22Rv1 (cell line): ENCODE data around the gene TMUB2.
A peak's percentile ranks its signal among the peaks of the same experiment; 100 is the strongest.

Experiments
- H3K27ac ChIP-seq: fragments of 450-650 bp; 2 replicates; pipeline ENCODE4 v1.5.1; 2017
- ZFX ChIP-seq: fragments of 450-650 bp; IDR thresholded peaks from 2 replicates; pipeline ENCODE4 v1.6.1; 2017; ENCODE audit warnings: antibody characterized with exemption, borderline replicate concordance
- TF ChIP-seq, protein P1 (sequence below): fragments of 450-650 bp; IDR thresholded peaks from 2 replicates; pipeline ENCODE4 v1.5.1; 2017; ENCODE audit warnings: mild to moderate bottlenecking

TMUB2 gene

DNA sequence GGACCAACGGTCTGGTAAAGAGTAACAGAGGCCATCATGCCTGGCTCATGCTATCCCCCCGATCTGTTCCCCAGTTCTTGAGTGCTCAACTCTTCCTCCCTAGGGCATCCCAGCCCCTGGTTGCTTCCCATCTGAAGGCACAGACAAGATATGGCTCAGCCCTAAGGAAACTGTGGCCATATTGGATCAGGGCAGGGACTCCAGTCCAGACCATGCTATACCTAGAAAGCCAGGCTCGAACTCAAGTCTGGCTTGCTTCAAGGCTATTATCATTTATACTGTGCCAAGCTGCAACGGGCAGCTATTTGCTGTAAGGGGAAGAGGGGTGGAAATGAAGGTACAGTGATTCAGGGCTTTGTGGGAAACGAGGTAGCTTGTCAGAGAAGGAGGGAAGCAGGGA is 29.9 kb downstream of the TMUB2 start:
- peak overlapping the region; percentile 100 for H3K27ac ChIP-seq
- TF ChIP-seq, protein P1, sequence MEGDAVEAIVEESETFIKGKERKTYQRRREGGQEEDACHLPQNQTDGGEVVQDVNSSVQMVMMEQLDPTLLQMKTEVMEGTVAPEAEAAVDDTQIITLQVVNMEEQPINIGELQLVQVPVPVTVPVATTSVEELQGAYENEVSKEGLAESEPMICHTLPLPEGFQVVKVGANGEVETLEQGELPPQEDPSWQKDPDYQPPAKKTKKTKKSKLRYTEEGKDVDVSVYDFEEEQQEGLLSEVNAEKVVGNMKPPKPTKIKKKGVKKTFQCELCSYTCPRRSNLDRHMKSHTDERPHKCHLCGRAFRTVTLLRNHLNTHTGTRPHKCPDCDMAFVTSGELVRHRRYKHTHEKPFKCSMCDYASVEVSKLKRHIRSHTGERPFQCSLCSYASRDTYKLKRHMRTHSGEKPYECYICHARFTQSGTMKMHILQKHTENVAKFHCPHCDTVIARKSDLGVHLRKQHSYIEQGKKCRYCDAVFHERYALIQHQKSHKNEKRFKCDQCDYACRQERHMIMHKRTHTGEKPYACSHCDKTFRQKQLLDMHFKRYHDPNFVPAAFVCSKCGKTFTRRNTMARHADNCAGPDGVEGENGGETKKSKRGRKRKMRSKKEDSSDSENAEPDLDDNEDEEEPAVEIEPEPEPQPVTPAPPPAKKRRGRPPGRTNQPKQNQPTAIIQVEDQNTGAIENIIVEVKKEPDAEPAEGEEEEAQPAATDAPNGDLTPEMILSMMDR = no peak
- no peak for TF ChIP-seq ZFX

DNA sequence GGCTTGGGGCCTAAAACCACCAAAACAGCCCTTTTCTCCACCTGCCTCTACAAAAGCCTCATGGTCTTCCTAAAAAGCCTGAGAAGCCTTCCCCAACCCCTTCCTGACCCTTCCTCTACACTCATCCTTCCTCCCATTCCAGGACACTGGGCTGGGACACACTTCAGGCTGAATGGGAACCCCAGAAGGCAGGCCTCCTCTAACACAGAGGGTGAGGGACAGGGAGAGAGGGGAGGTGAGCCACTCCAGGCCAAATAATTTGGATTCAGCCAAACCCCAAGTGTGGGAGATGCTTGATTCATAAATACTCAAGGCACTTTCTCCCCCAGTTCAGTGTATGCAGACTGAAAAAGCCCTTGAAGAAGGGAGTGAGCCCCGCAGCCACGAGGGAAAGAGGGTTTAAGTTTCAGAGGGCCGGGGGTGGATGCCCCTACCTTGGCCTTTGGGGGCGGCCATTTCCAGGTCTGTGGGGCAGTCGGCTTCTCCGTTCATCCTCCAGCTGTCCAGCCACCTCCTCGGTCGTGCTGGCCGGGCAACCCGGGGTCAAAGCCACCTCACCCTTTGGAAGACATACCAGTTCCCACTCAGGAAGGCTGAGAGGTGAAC is 31.1 kb downstream of the TMUB2 start:
- no peak for TF ChIP-seq ZFX
- TF ChIP-seq, protein P1 = no peak
- H3K27ac ChIP-seq = peak overlapping the region; percentile 100

DNA sequence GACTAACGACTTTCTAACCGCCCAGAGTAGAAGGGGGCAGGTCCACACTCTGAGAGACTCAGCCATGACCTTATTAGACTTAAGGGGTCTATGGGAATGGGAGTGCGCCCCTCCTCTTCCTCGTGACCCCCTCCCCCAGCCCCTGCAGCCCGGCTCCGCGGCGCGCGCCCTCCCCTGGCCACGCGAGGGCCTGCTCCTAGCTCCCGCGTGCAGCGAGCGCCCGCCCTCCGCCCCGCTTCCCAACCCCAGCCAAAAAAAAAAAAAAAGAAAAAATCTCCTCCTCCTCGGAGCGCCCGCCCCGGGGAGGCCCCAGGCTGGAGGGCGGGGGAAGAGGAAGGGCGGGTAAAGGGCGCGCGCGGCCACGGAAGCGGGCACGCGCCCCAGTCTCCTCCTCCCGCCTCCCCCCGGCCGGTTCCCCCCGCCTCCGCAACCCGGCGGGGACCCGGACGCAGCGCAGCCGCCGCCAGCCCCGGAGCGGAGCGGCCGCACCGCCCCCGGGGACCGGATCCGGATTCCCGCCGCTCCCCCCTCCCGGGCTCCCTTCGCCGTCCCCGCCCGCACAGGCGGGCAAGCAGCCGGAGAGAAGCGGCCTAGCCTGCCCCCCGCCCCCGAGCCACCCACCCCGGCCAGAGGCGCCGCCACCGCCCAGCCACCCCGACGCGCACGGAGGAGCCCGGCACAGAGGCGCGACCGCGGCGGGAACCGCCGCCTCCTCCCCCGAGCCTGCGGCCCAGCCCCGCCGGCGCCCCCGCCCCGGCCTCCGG is 31.8 kb downstream of the TMUB2 start:
- no peak for TF ChIP-seq ZFX
- TF ChIP-seq, protein P1 = peak; percentile 89
- peak overlapping the region; percentile 100 for H3K27ac ChIP-seq

DNA sequence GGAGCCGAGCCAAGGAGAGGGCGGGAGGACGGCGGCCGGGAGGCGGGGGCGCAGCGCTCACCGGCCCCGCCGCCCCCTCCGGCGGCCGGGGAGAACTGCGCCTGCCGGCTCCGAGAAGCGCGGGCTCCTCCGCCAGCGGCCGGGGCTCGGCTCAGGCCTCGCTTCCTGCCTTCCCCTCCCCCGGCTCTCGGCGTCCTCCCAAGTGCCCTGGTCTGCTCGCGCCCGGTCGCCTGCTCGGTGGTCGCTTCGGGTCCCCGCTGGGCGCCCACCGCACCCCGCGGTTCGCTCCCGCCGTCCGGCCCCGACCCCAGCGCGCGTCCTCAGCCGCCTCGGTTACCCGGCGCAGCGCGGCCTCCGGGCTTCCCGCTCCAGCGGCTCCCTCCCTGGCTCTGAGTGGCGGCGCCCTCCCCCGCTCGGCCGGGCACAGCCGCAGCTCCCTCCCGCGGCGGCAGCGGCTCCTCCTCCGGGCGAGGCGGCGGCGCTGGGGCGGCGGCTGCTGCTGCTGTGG is 32.4 kb downstream of the TMUB2 start:
- TF ChIP-seq ZFX = no peak
- TF ChIP-seq, protein P1 = peak; percentile 30; the same call in 1 of the 2 replicates
- H3K27ac ChIP-seq = peak overlapping the region; percentile 100

DNA sequence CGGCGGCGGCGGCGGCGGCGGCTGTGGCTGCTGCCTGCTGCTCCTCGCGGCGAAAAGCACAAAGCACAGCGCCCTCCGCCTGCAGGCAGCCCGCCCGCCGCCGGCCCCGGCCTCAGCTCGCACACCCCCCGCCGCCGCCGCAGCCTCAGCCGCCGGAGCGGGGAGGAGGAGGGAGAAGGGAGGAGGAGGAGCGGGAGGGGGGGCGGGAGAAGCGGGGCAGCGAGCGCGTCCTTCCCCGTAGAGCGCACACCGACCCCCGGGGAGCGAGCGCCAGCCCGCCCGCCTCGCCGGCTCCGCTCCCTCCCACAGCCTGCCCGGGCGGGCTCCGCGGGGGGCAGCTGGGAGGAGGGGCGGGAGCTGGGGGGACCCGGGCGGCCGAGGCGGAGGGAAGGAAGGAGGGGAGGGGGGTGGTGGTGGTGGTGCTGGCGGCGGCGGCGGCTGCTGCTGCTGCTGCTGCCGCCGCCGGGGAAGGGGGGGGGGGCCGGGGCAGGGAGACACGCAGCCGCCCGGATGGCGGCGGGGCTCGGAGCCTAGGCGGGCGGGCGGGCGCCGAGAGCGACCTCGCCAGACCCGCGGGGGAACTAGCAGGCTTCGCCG is 32.9 kb downstream of the TMUB2 start, which contains the start of gene UBTF:
Gene UBTF, minus strand, starts transcription at position 60 of the 597 bp plus-strand sequence. CDS start 1,446 bp downstream, outside the sequence.
- TF ChIP-seq, protein P1 = no peak
- no peak for TF ChIP-seq ZFX
- H3K27ac ChIP-seq = peak within 1 kb of the TSS; percentile 100

DNA sequence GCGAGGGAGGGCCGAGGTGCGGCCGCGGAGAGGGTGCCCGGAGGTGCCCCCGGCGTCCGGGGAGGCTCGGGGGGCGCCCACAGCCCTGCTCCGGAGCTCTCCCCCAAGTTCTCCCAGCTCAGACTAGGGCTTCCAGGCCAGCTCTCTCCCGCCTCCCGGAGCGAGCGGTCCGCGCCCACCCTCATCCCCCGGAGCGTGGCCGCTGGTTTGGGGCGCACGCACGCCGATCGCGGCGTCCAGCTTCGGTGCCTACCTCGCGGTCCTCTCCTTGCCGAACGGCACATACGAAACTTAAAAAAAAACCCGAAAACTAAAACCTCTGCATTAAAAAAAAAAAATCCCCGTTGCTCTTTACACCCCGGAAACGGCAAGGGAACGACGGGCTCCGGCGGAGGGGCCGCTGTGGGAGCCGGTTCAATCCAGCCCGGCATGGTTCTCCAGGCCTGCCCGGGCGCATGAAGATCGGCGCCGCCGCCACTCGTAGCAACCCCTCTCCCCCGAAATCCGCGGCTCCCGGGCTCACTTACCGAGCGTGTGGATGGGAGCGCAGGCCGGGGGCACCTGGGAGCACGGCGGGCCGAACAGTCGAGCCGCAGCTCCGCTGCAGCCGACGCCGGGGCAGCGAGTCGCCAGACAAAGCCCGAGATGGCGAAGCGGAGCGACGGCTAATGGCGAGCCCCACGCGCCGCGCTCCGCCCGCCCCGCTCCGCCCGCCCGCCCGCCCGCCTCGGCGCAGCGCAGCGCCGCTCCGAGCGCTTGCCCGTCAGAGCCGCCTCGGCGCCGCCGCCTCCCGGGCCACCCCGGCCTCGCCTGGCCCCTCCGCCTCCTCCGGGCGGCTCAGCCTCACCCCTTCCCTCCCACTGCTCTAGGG is 33.7 kb downstream of the TMUB2 start:
- H3K27ac ChIP-seq = peak overlapping the region; percentile 100
- TF ChIP-seq, protein P1 = no peak
- TF ChIP-seq ZFX = no peak
